Fibroblast of lung (primary cell): Measurements from ENCODE around the gene GABPB1. TPM values are rescaled to one million over a fixed set of nuclear protein-coding genes. Genes with fewer than 3 reads are reported as not detected.
A peak's percentile ranks its signal among the peaks of the same experiment; 100 is the strongest.

Experiments used
- DNase-seq, 2 donors: peaks; one replicate each; pipeline versions ENCODE4 v3.0.0 to v3.0.0-alpha.2; 2010; ENCODE audit warnings: low read depth in 2 of 2
- H2AFZ ChIP-seq: 2 replicates; pipeline ENCODE4 v1.5.1; 2012; ENCODE audit warnings: low read length, control low read depth, inconsistent platforms
- H3K27ac ChIP-seq: 2 replicates; pipeline ENCODE4 v1.5.1; 2011; ENCODE audit warnings: low read length, control low read depth; ENCODE audit not compliant: insufficient read depth
- H3K27me3 ChIP-seq: 2 replicates; pipeline ENCODE4 v1.5.1; 2011; ENCODE audit warnings: mild to moderate bottlenecking, low read length; ENCODE audit not compliant: control insufficient read depth, insufficient read depth
- H3K36me3 ChIP-seq: 2 replicates; pipeline ENCODE4 v1.5.1; 2011; ENCODE audit warnings: low read length; ENCODE audit not compliant: control insufficient read depth, insufficient read depth
- H3K4me1 ChIP-seq: 2 replicates; pipeline ENCODE4 v1.5.1; 2011; ENCODE audit warnings: low read length; ENCODE audit not compliant: control insufficient read depth, insufficient read depth; ENCODE audit errors: extremely low read depth
- H3K4me2 ChIP-seq: 2 replicates; pipeline ENCODE4 v1.5.1; 2011; ENCODE audit warnings: low read length, control low read depth; ENCODE audit not compliant: insufficient read depth; ENCODE audit errors: extremely low read depth
- H3K4me3 ChIP-seq, 4 experiments: fragments of 200-600 bp in 1 of 4; sonication (generic) in 1 of 4; replicated peaks in 1 of 4; 2 replicates each; pipeline ENCODE4 v1.5.1; 2011 to 2016; ENCODE audit warnings: low read length in 4 of 4, low read depth in 3 of 4, mild to moderate bottlenecking in 3 of 4, control low read depth in 2 of 4, inconsistent platforms in 1 of 4, mixed read lengths in 1 of 4; ENCODE audit not compliant: insufficient read depth in 1 of 4; ENCODE audit errors: control extremely low read depth in 1 of 4
- H3K79me2 ChIP-seq: 2 replicates; pipeline ENCODE4 v1.5.1; 2012; ENCODE audit warnings: mild to moderate bottlenecking, low read length, inconsistent platforms; ENCODE audit not compliant: control insufficient read depth, insufficient read depth
- H3K9ac ChIP-seq: 2 replicates; pipeline ENCODE4 v1.5.1; 2011; ENCODE audit warnings: mild to moderate bottlenecking, low read length, control low read depth; ENCODE audit not compliant: insufficient read depth
- H3K9me3 ChIP-seq: 2 replicates; pipeline ENCODE4 v1.5.1; 2012; ENCODE audit warnings: low read depth, low read length; ENCODE audit not compliant: control insufficient read depth, insufficient read depth
- H4K20me1 ChIP-seq: 2 replicates; pipeline ENCODE4 v1.5.1; 2011; ENCODE audit warnings: low read length; ENCODE audit not compliant: control insufficient read depth, insufficient read depth; ENCODE audit errors: extremely low read depth
- EZH2 ChIP-seq: IDR thresholded peaks from 2 replicates; pipeline ENCODE4 v1.5.1; 2012; ENCODE audit warnings: low read length, control low read depth, mild to moderate bottlenecking; ENCODE audit errors: missing control alignments
- polyA plus RNA-seq, 2 donors: library from polyadenylated mRNA; depleted of rRNA in 1 of 2; stranded (reverse) in 1 of 2; unstranded in 1 of 2; fragments of >200 nt; gene quantifications; 2 replicates each; pipeline ENCODE4 v1.2.1, GENCODE V29; 2011 to 2012; ENCODE audit warnings: missing spikeins in 1 of 2
- total RNA-seq: library from RNA; depleted of rRNA; stranded (reverse); fragments of >200 nt; gene quantifications from 2 replicates; pipeline ENCODE4 v1.2.1, GENCODE V29; 2014
- TF ChIP-seq, protein P1 (sequence below), 2 donors: IDR thresholded peaks in 1 of 2; conservative IDR thresholded peaks in 1 of 2; 1 replicate in 1 of 2; 2 replicates in 1 of 2; pipeline ENCODE4 v1.5.1; 2011 to 2012; ENCODE audit warnings: low read length in 2 of 2, control low read depth in 1 of 2, inconsistent platforms in 1 of 2, low read depth in 1 of 2, mild to moderate bottlenecking in 1 of 2

The GABPB1 gene
- total and polyA plus RNA-seq, 2 donors (not counting 1 experiment from before 2014, with no cell fraction given): 25.4 to 40.1 TPM

GRCh38 chr15:50247819-50248655, 107.0 kb downstream of the GABPB1 start:
- Histone ChIP-seq H3K36me3 (no peaks in the 10 kb centered on the region), H3K4me1 (no peaks in the 10 kb centered on the region), H3K27me3 (peaks cover 7% of the 10 kb centered on the region), H4K20me1 (no peaks in the 10 kb centered on the region), H3K4me2 (no peak overlapping the region), H3K9ac (no peak overlapping the region), H3K27ac (no peak overlapping the region), H3K9me3 (no peaks in the 10 kb centered on the region), H3K79me2 (no peaks in the 10 kb centered on the region), H2AFZ (peak overlapping the region; percentile 25), H3K4me3 (no peak overlapping the region)
- no peak for DNase-seq
- TF ChIP-seq EZH2: no peak
- TF ChIP-seq, protein P1, sequence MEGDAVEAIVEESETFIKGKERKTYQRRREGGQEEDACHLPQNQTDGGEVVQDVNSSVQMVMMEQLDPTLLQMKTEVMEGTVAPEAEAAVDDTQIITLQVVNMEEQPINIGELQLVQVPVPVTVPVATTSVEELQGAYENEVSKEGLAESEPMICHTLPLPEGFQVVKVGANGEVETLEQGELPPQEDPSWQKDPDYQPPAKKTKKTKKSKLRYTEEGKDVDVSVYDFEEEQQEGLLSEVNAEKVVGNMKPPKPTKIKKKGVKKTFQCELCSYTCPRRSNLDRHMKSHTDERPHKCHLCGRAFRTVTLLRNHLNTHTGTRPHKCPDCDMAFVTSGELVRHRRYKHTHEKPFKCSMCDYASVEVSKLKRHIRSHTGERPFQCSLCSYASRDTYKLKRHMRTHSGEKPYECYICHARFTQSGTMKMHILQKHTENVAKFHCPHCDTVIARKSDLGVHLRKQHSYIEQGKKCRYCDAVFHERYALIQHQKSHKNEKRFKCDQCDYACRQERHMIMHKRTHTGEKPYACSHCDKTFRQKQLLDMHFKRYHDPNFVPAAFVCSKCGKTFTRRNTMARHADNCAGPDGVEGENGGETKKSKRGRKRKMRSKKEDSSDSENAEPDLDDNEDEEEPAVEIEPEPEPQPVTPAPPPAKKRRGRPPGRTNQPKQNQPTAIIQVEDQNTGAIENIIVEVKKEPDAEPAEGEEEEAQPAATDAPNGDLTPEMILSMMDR (conservative IDR thresholded peaks at IDR 0.05 in 1 of 2, IDR thresholded peaks at IDR 0.05 in 1 of 2; ENCODE audit: low read depth in 1 of 2, low read length in 2 of 2): no peak

DNA sequence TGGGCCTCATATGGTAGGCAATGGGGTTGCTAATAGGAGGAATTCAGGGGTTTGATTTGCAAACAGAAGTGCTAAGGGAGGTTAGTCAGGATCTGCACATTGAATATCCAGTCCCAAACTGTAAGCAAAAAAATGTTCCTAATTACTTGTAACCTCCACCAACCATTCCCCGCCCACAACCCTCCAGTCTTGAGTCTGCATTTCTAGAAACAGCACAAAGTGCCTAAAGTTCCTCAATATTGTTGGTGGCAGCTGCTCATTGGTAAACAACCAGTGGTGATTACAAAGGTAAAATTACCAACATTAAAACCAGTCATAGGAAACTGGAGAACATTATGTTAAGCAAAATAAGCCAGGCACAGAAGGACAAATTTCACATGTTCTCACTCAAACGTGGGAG, 108.4 kb downstream of the GABPB1 start:
- Histone ChIP-seq H3K4me2 (no peak overlapping the region), H3K9ac (no peak overlapping the region), H3K36me3 (no peaks in the 10 kb centered on the region), H3K4me3 (no peak overlapping the region), H3K4me1 (no peaks in the 10 kb centered on the region), H2AFZ (no peak overlapping the region), H3K27ac (no peak overlapping the region), H3K9me3 (no peaks in the 10 kb centered on the region), H3K79me2 (no peaks in the 10 kb centered on the region), H4K20me1 (no peaks in the 10 kb centered on the region), H3K27me3 (peaks cover 3% of the 10 kb centered on the region)
- no peak for DNase-seq
- TF ChIP-seq, protein P1 (conservative IDR thresholded peaks at IDR 0.05 in 1 of 2, IDR thresholded peaks at IDR 0.05 in 1 of 2; ENCODE audit: low read depth in 1 of 2, low read length in 2 of 2): no peak
- TF ChIP-seq EZH2: no peak

- Histone ChIP-seq H3K27ac (no peak overlapping the region), H3K79me2 (no peaks in the 10 kb centered on the region), H3K36me3 (no peaks in the 10 kb centered on the region), H3K9me3 (no peaks in the 10 kb centered on the region), H2AFZ (no peak overlapping the region), H4K20me1 (no peaks in the 10 kb centered on the region), H3K4me2 (no peak overlapping the region), H3K4me3 (no peak overlapping the region), H3K4me1 (no peaks in the 10 kb centered on the region), H3K27me3 (no peaks in the 10 kb centered on the region), H3K9ac (no peak overlapping the region)
- DNase-seq: no peak
- TF ChIP-seq, protein P1 (conservative IDR thresholded peaks at IDR 0.05 in 1 of 2, IDR thresholded peaks at IDR 0.05 in 1 of 2; ENCODE audit: low read depth in 1 of 2, low read length in 2 of 2): no peak
- no peak for TF ChIP-seq EZH2
These were observed 109.9 kb downstream of the GABPB1 start for GRCh38 chr15:50244959-50245624.
